GM12891 (cell line): ENCODE data around the gene LVRN.

Experiments used
- PAX5 ChIP-seq: IDR thresholded peaks from 2 replicates; pipeline ENCODE4 v1.6.1; 2011; ENCODE audit warnings: low read length, moderate library complexity, mild to moderate bottlenecking; ENCODE audit not compliant: insufficient read depth, severe bottlenecking
- POLR2A ChIP-seq: IDR thresholded peaks from 2 replicates; pipeline ENCODE4 v1.6.1; 2011; ENCODE audit warnings: low read depth, low read length, control low read depth
- POLR2AphosphoS5 ChIP-seq: IDR thresholded peaks from 2 replicates; pipeline ENCODE4 v1.6.1; 2011; ENCODE audit warnings: low read depth, low read length, control low read depth
- POU2F2 ChIP-seq: IDR thresholded peaks from 2 replicates; pipeline ENCODE4 v1.6.1; 2011; ENCODE audit warnings: low read depth, mild to moderate bottlenecking, control low read depth, low read length, moderate library complexity
- SPI1 ChIP-seq: IDR thresholded peaks from 2 replicates; pipeline ENCODE4 v1.6.1; 2011; ENCODE audit warnings: low read depth, low read length, control low read depth
- TAF1 ChIP-seq: IDR thresholded peaks from 2 replicates; pipeline ENCODE4 v1.6.1; 2011; ENCODE audit warnings: low read depth, low read length, control low read depth

DNA sequence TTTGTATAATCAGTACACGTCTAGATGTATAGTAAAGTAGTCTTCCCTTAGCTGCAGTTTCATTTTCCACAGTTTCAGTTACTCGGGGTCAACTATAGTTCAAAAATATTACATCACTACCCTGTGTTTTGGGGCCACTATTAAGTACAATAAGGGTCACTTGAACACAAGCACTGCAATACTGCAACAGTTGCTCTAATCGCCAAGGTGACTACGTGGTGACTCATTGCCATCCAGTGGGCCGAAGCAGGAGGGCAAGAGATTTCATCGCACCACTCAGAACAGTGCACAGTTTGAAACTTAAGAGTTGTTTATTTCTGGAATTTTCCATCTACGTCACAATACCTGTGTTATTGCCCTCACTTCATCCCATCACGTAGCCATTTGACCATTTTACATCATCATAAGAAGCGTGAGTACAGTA lies 69.8 kb downstream of the LVRN start, which contains the start of gene ARL14EPL:
- TF ChIP-seq TAF1, result no peak
- no peak for TF ChIP-seq POLR2A
- no peak for TF ChIP-seq POU2F2
- TF ChIP-seq POLR2AphosphoS5, result no peak
- no peak for TF ChIP-seq SPI1
- no peak for TF ChIP-seq PAX5
